NCI-H1694 treated with DMSO at 0.1 percent for 48 hours (cell line): ENCODE data around the gene DRAM2.
A peak's percentile ranks its signal among the peaks of the same experiment; 100 is the strongest.
"Not testable (repeated sequence)": the region's sequence is repeated elsewhere in the genome, so short reads cannot be mapped to it uniquely, and the experiment has no call there.

Source experiments
- DNase-seq: peaks from one replicate; lab custom pipeline; 2025; lab: John Stamatoyannopoulos, UW

DRAM2 gene

GRCh38 chr1:111142356-111142975 is 2.6 kb upstream of the DRAM2 start:
- no peak for DNase-seq

- DNase-seq, result no peak
Observed at GRCh38 chr1:111141245-111142220, 1.6 kb upstream of the DRAM2 start.

DNA sequence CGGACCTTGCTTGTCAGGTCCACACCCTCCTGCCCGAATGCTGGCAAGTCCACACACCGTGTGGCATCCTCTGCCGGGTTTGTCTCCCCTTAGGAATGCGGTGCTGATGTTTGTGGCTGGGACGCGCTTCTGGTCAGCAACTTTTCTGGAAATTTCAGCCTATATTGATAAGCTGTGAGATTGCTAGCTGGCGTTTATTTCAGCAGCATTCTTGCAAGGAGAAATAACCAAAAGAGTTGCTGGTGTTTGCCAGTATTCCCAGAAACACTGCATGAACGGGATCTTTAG is 731 bp upstream of the DRAM2 start:
- no peak for DNase-seq

DNA sequence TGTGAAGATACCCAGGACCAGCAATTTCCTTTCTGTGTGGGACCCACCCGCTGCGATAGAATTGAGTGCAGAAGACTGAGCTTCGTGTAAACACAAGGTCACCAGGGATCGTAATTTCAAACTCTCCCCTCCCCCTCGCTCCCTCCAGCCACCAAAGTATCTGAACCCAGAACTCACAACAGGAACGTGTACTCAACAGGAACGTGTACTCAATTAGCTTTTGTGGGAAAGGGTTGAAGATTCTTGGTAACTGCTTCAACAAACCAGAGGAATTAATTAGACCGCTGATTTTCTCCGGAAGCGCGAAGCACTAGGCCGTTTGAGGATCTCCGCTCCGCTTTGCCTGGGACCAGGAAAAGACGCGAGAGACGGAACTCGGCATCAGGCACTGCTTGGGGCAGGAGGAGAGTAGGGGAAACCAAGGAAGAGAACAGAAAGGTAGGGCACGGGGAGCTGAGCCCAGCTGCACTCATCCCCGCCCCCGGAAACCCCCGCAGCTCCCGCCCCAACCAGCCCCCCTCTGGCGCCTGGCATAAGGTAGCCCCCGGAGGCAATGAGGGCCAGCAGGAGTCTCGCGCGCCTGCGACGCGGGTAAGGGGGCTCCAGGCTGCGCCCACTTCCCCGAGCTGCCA is 453 bp downstream of the DRAM2 start:
- peak; percentile 91 for DNase-seq

GRCh38 chr1:111133866-111134265 is 6.0 kb downstream of the DRAM2 start:
- no peak for DNase-seq

DNA sequence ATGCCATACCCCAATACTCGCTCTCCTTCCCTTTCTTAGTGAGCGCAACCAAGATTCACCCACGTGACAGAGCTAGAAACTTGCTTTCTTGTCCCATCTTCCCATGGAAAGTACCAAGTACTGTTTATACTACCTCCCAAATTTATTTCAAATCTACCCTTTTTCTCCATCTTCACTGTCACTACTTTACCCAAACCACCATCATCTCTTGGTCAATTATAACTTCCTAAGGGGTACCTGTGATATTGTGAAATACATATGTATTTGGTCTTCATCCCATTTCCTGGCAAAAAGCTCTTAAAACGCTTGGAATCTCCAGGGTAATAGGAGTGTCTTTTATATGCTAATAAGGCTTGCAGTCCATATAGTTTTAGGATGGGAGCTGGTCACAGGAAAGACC is 8.2 kb downstream of the DRAM2 start:
- DNase-seq, result no peak

- DNase-seq, result no peak
Observed at GRCh38 chr1:111129376-111129775, 10.5 kb downstream of the DRAM2 start.

DNA sequence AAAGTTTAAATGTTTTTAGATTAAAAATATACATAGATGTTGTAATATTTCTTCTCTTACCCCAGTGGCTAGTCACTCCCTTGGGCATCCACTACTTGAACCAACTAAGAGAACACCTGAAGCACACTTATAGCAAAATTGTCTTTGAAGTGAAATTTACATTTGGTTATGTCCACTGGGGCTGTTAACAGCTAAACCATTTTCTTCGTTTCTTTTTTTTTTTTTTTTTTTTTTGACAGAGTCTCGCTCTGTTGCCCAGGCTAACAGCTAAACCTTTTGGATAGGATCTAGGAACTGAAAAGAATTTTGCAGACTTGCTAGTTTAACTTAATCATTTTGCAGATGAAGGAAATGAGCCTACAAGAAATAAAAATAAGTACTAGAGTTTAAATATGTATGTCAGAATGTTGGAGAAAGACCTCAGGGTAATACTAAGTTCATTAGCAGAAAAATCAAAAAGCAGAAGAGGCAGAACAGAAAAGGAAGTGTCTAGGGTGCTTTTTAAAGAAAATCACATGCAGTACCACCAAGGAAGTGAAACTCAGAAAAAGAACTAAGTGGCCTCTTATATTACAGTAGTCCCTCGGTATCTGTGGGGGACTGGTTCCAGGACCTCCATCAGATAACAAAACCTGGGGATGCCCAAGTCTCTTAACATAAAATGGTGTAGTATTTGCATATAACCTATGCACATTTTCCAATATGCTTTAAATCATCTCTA is 11.8 kb downstream of the DRAM2 start:
- DNase-seq, result no peak

DNA sequence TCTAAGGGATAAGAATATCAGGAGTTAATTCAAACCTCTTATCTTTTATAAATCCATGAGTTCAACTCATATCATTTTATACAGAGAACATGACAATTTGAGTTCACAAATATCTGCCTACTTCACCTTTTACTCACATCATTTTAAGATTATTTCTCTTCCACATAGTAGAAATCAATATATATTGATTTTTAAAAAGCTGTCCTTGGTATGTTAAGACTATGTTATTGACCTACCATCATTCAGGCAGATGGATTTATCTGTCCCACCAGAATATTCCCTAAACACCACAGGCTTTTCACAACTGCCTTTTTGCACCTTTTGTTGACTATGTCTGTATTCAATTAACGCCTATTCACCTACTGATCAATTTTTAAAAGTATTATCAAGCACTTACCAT is 13.5 kb downstream of the DRAM2 start:
- no peak for DNase-seq

- no peak for DNase-seq
Observed at GRCh38 chr1:111116496-111116895, 23.4 kb downstream of the DRAM2 start.

DNA sequence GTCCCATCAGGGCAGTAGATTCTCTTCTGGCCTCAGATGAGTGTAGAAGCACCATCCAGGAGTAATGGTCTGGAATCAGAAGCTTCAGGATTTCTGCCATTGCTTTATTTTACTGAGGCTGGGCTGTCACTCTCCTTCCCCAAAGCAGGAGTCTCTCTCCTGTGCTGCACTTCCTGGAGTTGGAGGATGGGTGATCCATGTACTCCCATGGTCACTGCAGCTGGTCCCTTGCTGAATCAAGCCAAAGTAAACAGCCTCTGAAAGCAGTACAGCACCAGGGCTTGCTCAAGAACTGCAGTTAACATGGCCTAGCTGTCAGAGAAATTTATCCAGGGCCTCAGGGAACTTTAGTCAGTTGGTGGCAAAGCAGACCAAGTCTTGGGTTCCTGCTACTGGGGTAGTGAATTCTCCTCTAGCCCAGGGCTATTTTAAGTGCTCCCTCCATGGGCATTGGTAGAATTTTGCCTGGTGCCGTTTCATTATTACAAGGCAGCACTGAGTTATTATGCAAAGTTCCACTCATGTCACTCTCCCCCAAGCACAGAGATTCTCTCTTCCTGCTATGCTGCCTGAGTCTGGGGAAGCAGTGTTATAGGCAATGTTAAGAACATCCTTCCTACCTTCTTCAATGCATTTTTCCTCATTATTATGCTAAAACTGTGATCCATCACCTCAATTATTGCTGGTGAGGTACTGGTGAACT is 29.5 kb downstream of the DRAM2 start:
- DNase-seq, result no peak

GRCh38 chr1:111104981-111105380 is 34.9 kb downstream of the DRAM2 start:
- no peak for DNase-seq

DNA sequence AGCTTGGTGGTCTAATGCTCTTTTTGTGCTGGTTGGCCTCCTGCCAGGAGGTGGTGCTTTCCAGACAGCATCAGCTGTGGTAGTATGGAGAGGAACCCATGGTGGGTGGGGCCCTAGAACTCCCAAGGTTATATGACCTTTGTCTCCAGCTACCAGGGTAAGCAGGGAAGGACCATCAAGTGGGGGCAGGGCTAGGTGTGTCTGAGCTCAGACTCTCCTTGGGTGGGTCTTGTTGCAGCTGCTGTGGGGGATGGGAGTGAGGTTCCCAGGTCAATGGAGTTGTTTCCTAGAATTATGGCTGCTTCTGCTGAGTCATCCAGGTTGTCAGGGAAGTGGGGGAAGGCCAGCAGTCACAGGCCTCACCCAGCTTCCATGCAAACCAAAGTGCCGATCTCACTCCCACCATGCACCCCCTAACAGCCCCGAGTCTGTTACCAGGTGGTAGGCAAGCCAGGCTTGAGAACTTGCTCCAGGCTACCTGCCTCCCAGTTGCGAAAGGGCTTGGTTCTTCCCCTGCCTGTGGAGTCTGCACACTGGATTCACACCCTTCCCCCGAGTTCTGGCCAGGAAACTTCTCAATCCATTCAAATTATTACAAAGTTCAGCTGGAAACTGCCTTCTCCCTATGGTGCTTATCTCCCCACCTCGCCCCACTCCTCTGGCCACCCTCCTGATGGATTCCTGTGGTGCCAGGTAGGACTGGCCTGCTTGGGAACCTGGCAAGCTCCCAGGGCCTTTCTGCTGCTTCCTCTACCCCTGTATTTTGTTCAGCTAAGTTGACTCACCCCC is 37.8 kb downstream of the DRAM2 start:
- DNase-seq, result no peak

- no peak for DNase-seq
Observed at GRCh38 chr1:111099289-111099688, 40.6 kb downstream of the DRAM2 start.

- no peak for DNase-seq
Observed at GRCh38 chr1:111097356-111098099, 42.4 kb downstream of the DRAM2 start.

GRCh38 chr1:111095421-111095820 is 44.5 kb downstream of the DRAM2 start:
- not testable (repeated sequence) for DNase-seq

DNA sequence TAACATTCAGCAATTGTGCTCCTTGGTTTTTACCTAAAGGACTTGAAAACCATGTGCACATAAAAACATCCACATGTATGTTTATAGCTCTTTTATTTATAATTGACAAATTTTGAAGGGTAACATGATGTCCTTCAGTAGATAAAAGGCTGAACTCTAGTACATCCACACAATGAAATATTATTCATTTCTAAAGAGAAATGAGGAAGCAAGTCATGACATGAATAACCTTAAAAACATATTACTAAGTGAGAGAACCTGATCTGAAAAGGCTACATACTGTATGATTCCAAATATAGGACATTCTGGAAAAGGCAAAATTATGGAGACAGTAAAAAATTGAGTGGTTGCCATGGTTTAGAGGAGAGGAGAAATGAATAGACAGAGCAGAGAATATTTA is 50.3 kb downstream of the DRAM2 start:
- no peak for DNase-seq

DNA sequence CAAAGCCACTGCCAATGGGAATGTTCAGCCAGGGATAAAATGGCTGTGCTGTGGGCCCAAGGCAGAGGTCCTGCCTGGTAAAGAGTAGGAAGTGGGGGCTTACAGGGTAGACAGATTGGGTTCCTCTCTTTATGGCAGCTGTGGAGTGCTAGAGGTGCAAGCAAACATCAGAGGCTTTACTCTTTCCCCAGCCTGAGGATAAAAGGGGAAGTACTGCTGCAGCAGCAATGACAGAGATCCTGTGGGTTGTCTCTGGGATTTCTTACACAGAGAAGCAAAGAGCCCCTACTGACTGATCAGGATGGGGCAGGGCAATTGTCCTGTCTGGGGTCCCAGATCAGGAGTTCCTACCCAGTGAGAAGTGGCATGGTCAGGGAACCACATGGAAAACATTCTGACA is 54.2 kb downstream of the DRAM2 start:
- no peak for DNase-seq

DNA sequence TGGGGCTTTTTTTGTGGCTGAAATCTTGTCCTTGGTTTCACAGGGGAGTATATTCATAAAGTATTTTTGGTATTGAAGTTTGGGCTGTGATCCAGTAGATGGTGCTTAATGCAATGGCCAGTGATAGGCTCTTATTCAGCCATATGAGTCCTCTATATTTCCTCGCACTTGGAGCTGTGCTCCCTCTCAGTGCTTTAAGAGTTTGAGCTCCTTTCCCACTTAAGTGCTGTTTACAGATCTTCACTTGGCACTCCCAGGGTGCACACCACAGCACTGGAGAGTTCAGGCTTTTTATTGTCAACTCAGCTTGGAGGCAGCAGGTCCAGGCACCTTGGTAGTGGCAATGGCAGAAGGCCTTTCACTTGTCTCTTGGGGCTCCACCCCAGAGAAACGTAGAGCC is 54.9 kb downstream of the DRAM2 start:
- no peak for DNase-seq
